ACHN (cell line): ENCODE measurements around the gene GLYATL2.

Source experiments
- DNase-seq: peaks from one replicate; pipeline ENCODE4 v3.0.0-alpha.2; 2015
- in situ Hi-C: cut with HindIII; loops from 2 replicates; pipeline ENCODE4 v1.10.0; 2017; ENCODE audit warnings: low sequenced_read_pairs, low pct_ligation_motif_present, low pct_unique_long_range_greater_than_20kb

The GLYATL2 gene

DNA sequence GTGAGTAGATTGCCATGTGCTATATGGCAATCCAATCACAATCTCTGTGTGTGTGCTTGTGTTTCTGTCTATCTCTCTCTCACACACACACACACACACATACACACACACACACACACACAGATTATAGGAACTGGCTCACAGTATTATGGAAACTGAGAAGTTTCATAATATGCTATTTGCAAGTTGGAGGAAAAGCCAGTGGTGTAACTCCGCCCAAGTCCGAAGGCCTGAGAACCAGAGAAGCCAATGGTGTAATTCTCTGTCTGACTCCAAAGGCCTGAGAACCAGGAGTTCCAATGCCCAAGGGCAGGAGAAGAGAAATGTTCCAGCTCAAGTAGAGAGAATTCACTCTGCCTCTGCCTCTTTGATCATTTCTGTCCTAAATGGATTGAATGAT, 37.2 kb downstream of the GLYATL2 start:
- in situ Hi-C loops: no loop called here
- DNase-seq: no peak

- no peak for DNase-seq
- in situ Hi-C loops: no loop called here
These were observed 39.4 kb downstream of the GLYATL2 start for GRCh38 chr11:58805065-58805464.

DNA sequence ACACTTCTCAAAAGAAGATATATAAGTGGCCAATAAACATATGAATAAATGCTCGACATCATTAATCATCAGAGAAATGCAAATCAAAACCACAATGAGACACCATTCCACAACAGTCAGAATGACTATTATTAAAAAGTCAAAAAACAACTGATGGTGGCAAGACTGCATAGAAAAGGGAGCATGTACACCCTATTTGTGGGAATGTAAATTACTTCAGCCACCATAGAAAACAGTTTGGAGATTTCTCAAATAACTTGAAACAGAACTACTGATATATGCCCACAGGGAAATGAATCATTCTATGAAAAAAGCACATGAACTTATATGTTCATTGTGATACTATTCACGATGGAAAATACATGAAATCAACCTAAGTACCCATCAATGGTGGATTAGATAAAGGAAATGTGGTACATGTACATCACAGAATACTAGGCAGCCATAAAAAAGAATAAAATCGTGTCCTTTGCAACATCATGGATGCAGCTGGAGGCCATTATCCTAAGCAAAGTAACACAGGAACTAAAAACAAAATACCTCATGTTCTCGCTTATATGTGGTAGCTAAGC, 42.4 kb downstream of the GLYATL2 start:
- DNase-seq: no peak
- in situ Hi-C loops: no loop called here

DNA sequence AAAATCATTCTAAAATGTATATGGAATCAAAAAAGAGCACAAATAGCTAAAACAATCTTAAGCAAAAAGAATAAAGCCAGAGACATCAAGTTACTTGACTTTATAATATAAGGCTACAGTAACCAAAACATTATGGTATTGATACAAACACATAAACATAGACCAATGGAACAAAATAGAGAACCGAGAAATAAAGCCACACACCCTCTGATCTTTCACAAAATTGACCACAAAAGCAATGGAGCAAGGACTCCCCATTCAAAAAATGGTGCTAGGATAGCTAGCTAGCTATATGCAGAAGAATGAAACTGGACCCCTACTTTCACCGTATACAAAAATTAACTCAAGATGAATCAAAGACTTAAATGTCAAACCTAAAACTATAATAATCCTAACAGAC, 43.2 kb downstream of the GLYATL2 start:
- no peak for DNase-seq
- in situ Hi-C loops: no loop called here

GRCh38 chr11:58796333-58796732, 48.2 kb downstream of the GLYATL2 start:
- in situ Hi-C loops: no loop called here
- no peak for DNase-seq

GRCh38 chr11:58788355-58789023, 56.0 kb downstream of the GLYATL2 start:
- in situ Hi-C loops: no loop called here
- peak; percentile 52 for DNase-seq

DNA sequence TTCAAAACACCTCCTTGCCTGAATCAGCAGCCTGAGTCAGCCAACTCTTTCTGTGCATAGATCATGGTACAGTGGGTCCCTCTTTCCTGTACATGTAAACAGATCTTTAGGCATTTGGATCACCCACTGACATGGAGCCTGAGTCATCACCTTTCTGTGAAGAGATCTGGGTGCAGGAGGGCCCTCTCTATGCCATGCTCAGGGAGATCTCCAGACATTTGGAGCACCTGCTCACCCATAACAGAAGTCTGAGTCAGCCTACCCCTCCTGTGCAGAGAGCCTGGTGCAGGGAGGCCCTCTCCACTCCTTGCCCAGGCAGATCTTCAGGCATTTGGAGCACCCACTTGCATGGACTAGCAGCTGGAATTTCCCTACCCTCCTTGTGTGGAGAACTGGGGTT, 56.6 kb downstream of the GLYATL2 start:
- in situ Hi-C loops: no loop called here
- peak; percentile 13 for DNase-seq

DNA sequence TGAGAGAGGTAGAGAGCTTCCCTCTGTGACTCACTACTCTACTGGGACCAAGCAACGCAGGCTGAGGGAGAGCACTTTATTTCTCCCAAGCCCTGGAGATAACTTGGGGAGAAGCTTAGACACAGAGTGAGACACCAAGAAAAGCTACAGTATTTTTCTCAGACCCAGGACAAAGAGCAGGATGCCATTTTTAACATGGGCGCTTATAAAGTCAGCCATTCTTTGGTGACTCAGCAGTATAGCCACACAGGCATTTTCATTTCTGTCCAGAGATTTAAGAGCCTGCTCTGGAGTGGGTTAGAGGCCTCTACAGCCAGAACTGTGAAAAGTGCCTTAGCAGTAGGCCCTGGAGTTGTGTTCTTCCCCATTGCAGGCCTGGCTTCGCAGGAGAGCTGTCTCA, 57.8 kb downstream of the GLYATL2 start:
- DNase-seq: no peak

GRCh38 chr11:58784995-58785394, 59.5 kb downstream of the GLYATL2 start:
- DNase-seq: no peak
- in situ Hi-C loops: no loop called here

More for the DNA sequence above, 57.8 kb downstream of the GLYATL2 start:
- in situ Hi-C loops: no loop called here
